ENCODE results near the gene LHX8. TPM values are rescaled to one million over a fixed set of nuclear protein-coding genes. Genes with fewer than 3 reads are reported as not detected.
"Not testable (repeated sequence)": the region's sequence is repeated elsewhere in the genome, so short reads cannot be mapped to it uniquely, and the experiment has no call there.

The LHX8 gene
- total RNA-seq: not detected

GRCh38 chr1:75133750-75134646 is at the start of gene LHX8:
Gene LHX8, plus strand, starts transcription at chr1:75134388. Its CDS starts 2,227 bp downstream, at chr1:75136615.
- H3K4me1 Mint-ChIP-seq (ENCODE audit: low read depth): peaks cover 20% of the 10 kb centered on the region
- no peak for ATAC-seq (replicated peaks in 1 of 2)
- H3K27me3 Mint-ChIP-seq (ENCODE audit: low read depth): peaks cover 78% of the 10 kb centered on the region
- peak within 1 kb of the TSS; percentile 45 for H3K27ac Mint-ChIP-seq
- peaks cover 1 to 3% of the 10 kb centered on the region in 2 donors for H3K36me3 Mint-ChIP-seq (ENCODE audit: insufficient read depth in 2 of 2)
- peak within 1 kb of the TSS; percentile 73 to 83 for H3K4me3 Mint-ChIP-seq
- H3K9me3 Mint-ChIP-seq: no peaks in the 10 kb centered on the region
- DNase-seq: no peak

GRCh38 chr1:75085931-75086330 is 48.3 kb upstream of the LHX8 start:
- Mint-ChIP-seq H3K36me3 (ENCODE audit: insufficient read depth in 2 of 2) (no peaks in the 10 kb centered on the region), H3K4me1 (ENCODE audit: low read depth) (no peaks in the 10 kb centered on the region), H3K27ac (no peak overlapping the region), H3K4me3 (no peak overlapping the region), H3K27me3 (ENCODE audit: low read depth) (no peaks in the 10 kb centered on the region), H3K9me3 (peaks cover 0 to 2% of the 10 kb centered on the region in 2 donors)
- no peak for DNase-seq
- ATAC-seq (replicated peaks in 1 of 2): no peak

- ATAC-seq (replicated peaks in 1 of 2) (no peak), DNase-seq (no peak)
- no peaks in the 10 kb centered on the region for H3K27me3 Mint-ChIP-seq (ENCODE audit: low read depth)
- H3K27ac Mint-ChIP-seq: no peak overlapping the region
- H3K36me3 Mint-ChIP-seq (ENCODE audit: insufficient read depth in 2 of 2): no peaks in the 10 kb centered on the region
- H3K4me1 Mint-ChIP-seq (ENCODE audit: low read depth): no peaks in the 10 kb centered on the region
- no peak overlapping the region for H3K4me3 Mint-ChIP-seq
- peaks cover 0 to 2% of the 10 kb centered on the region in 2 donors for H3K9me3 Mint-ChIP-seq
Observed at GRCh38 chr1:75087278-75087677, 46.9 kb upstream of the LHX8 start.

GRCh38 chr1:75092141-75092540 is 42.0 kb upstream of the LHX8 start:
- Mint-ChIP-seq H3K4me3 (no peak overlapping the region), H3K27me3 (ENCODE audit: low read depth) (no peaks in the 10 kb centered on the region), H3K9me3 (no peaks in the 10 kb centered on the region), H3K36me3 (ENCODE audit: insufficient read depth in 2 of 2) (no peaks in the 10 kb centered on the region), H3K27ac (no peak overlapping the region), H3K4me1 (ENCODE audit: low read depth) (no peaks in the 10 kb centered on the region)
- ATAC-seq (replicated peaks in 1 of 2): no peak
- DNase-seq: no peak

GRCh38 chr1:75097654-75098053 is 36.5 kb upstream of the LHX8 start:
- DNase-seq (no peak), ATAC-seq (replicated peaks in 1 of 2) (no peak)
- no peaks in the 10 kb centered on the region for H3K9me3 Mint-ChIP-seq
- H3K27ac Mint-ChIP-seq: no peak overlapping the region
- no peaks in the 10 kb centered on the region for H3K4me1 Mint-ChIP-seq (ENCODE audit: low read depth)
- H3K36me3 Mint-ChIP-seq (ENCODE audit: insufficient read depth in 2 of 2): no peaks in the 10 kb centered on the region
- no peak overlapping the region for H3K4me3 Mint-ChIP-seq
- no peaks in the 10 kb centered on the region for H3K27me3 Mint-ChIP-seq (ENCODE audit: low read depth)

GRCh38 chr1:75099581-75099980 is 34.6 kb upstream of the LHX8 start:
- Mint-ChIP-seq H3K27me3 (ENCODE audit: low read depth) (no peaks in the 10 kb centered on the region), H3K27ac (no peak overlapping the region), H3K4me1 (ENCODE audit: low read depth) (no peaks in the 10 kb centered on the region), H3K36me3 (ENCODE audit: insufficient read depth in 2 of 2) (no peaks in the 10 kb centered on the region), H3K9me3 (no peaks in the 10 kb centered on the region), H3K4me3 (no peak overlapping the region)
- DNase-seq (no peak), ATAC-seq (replicated peaks in 1 of 2) (no peak)

GRCh38 chr1:75100481-75101092 is 33.6 kb upstream of the LHX8 start:
- Mint-ChIP-seq H3K27me3 (ENCODE audit: low read depth) (no peaks in the 10 kb centered on the region), H3K9me3 (no peaks in the 10 kb centered on the region), H3K27ac (no peak overlapping the region), H3K4me1 (ENCODE audit: low read depth) (no peaks in the 10 kb centered on the region), H3K4me3 (no peak overlapping the region), H3K36me3 (ENCODE audit: insufficient read depth in 2 of 2) (no peaks in the 10 kb centered on the region)
- DNase-seq (no peak), ATAC-seq (replicated peaks in 1 of 2) (no peak)

- H3K36me3 Mint-ChIP-seq (ENCODE audit: insufficient read depth in 2 of 2); H3K9me3 Mint-ChIP-seq; H3K4me1 Mint-ChIP-seq (ENCODE audit: low read depth): not testable (repeated sequence)
Observed at GRCh38 chr1:75112362-75112951, 21.7 kb upstream of the LHX8 start.

GRCh38 chr1:75115654-75116053 is 18.5 kb upstream of the LHX8 start:
- no peaks in the 10 kb centered on the region for H3K27me3 Mint-ChIP-seq (ENCODE audit: low read depth)
- no peak overlapping the region for H3K27ac Mint-ChIP-seq
- H3K36me3 Mint-ChIP-seq (ENCODE audit: insufficient read depth in 2 of 2): no peaks in the 10 kb centered on the region
- no peaks in the 10 kb centered on the region for H3K4me1 Mint-ChIP-seq (ENCODE audit: low read depth)
- no peak for ATAC-seq (replicated peaks in 1 of 2)
- no peak overlapping the region for H3K4me3 Mint-ChIP-seq
- H3K9me3 Mint-ChIP-seq: peaks cover 1 to 10% of the 10 kb centered on the region in 2 donors
- DNase-seq: no peak

More at GRCh38 chr1:75112362-75112951, 21.7 kb upstream of the LHX8 start:
- ATAC-seq (replicated peaks in 1 of 2); H3K27me3 Mint-ChIP-seq (ENCODE audit: low read depth); H3K27ac Mint-ChIP-seq; DNase-seq; H3K4me3 Mint-ChIP-seq: not testable (repeated sequence)

GRCh38 chr1:75123756-75124155 is 10.4 kb upstream of the LHX8 start:
- Mint-ChIP-seq H3K4me1 (ENCODE audit: low read depth) (no peaks in the 10 kb centered on the region), H3K36me3 (ENCODE audit: insufficient read depth in 2 of 2) (peaks cover 0 to 7% of the 10 kb centered on the region in 2 donors), H3K4me3 (no peak overlapping the region), H3K9me3 (peaks cover 0 to 6% of the 10 kb centered on the region in 2 donors), H3K27me3 (ENCODE audit: low read depth) (peaks cover 35% of the 10 kb centered on the region), H3K27ac (no peak overlapping the region)
- ATAC-seq (replicated peaks in 1 of 2) (no peak), DNase-seq (no peak)

- Mint-ChIP-seq H3K9me3 (peaks cover 0 to 2% of the 10 kb centered on the region in 2 donors), H3K36me3 (ENCODE audit: insufficient read depth in 2 of 2) (peaks cover 0 to 7% of the 10 kb centered on the region in 2 donors), H3K4me3 (no peak overlapping the region), H3K27ac (no peak overlapping the region), H3K4me1 (ENCODE audit: low read depth) (no peaks in the 10 kb centered on the region), H3K27me3 (ENCODE audit: low read depth) (peaks cover 41% of the 10 kb centered on the region)
- DNase-seq: no peak
- ATAC-seq (replicated peaks in 1 of 2): no peak
Observed at GRCh38 chr1:75124510-75124909, 9.7 kb upstream of the LHX8 start.

GRCh38 chr1:75125161-75125726 is 8.9 kb upstream of the LHX8 start:
- Mint-ChIP-seq H3K27me3 (ENCODE audit: low read depth) (peaks cover 44% of the 10 kb centered on the region), H3K9me3 (peaks cover 0 to 2% of the 10 kb centered on the region in 2 donors), H3K4me3 (no peak overlapping the region), H3K27ac (no peak overlapping the region), H3K36me3 (ENCODE audit: insufficient read depth in 2 of 2) (peaks cover 0 to 7% of the 10 kb centered on the region in 2 donors), H3K4me1 (ENCODE audit: low read depth) (no peaks in the 10 kb centered on the region)
- ATAC-seq (replicated peaks in 1 of 2) (peak in 1 of 2 donors; percentile 22), DNase-seq (no peak)

GRCh38 chr1:75126611-75127101 is 7.5 kb upstream of the LHX8 start:
- H3K36me3 Mint-ChIP-seq (ENCODE audit: insufficient read depth in 2 of 2): peaks cover 0 to 8% of the 10 kb centered on the region in 2 donors

More at GRCh38 chr1:75126611-75127101, 7.5 kb upstream of the LHX8 start:
- H3K4me3 Mint-ChIP-seq: no peak overlapping the region
- H3K27me3 Mint-ChIP-seq (ENCODE audit: low read depth): peaks cover 58% of the 10 kb centered on the region
- H3K27ac Mint-ChIP-seq: no peak overlapping the region
- H3K9me3 Mint-ChIP-seq: peaks cover 0 to 2% of the 10 kb centered on the region in 2 donors
- H3K4me1 Mint-ChIP-seq (ENCODE audit: low read depth): no peaks in the 10 kb centered on the region
- ATAC-seq (replicated peaks in 1 of 2) (no peak), DNase-seq (no peak)

Data from activated T-cell treated with anti-CD3 and anti-CD28 coated beads, Interleukin-2, amount 50 U/mL, for 72 hours (primary cell).